ENCODE data around the gene CNOT4.

Gene CNOT4

GRCh38 chr7:135320268-135320667, 189.6 kb downstream of the CNOT4 start:
- no peak for DNase-seq

GRCh38 chr7:135317676-135318325, 192.1 kb downstream of the CNOT4 start:
- no peak for DNase-seq

GRCh38 chr7:135316648-135317313, 193.1 kb downstream of the CNOT4 start:
- no peak for DNase-seq

- DNase-seq = no peak
Measured at GRCh38 chr7:135313971-135314370, 195.9 kb downstream of the CNOT4 start.

All from NCI-H510A (cell line).